Thoracic aorta (tissue), 2 donors: ENCODE measurements around the gene LRP1B. TPM values are rescaled to one million over a fixed set of nuclear protein-coding genes. Genes with fewer than 3 reads are reported as not detected.
"Not testable (repeated sequence)": the region's sequence is repeated elsewhere in the genome, so short reads cannot be mapped to it uniquely, and the experiment has no call there.

Experiments
- ATAC-seq: fragments of 150-250 bp; one replicate; pipeline ENCODE4 v1.8.0; 2017; ENCODE audit warnings: low read depth; ENCODE audit not compliant: insufficient number of reproducible peaks, low FRiP score
- DNase-seq: peaks from one replicate; pipeline ENCODE4 v3.0.0-alpha.2; 2020; ENCODE audit warnings: low spot score
- H3K27ac ChIP-seq, 2 donors: fragments of 200-600 bp; sonication (generic); 1 replicate in 1 of 2; 2 replicates in 1 of 2; pipeline ENCODE4 v1.5.1; 2016; ENCODE audit warnings: mild to moderate bottlenecking in 2 of 2, moderate library complexity in 2 of 2
- H3K27me3 ChIP-seq: fragments of 200-600 bp; sonication (generic); replicated peaks from 2 replicates; pipeline ENCODE4 v1.6.0; 2016; ENCODE audit warnings: mild to moderate bottlenecking; ENCODE audit not compliant: insufficient read depth
- H3K36me3 ChIP-seq: fragments of 200-600 bp; sonication (generic); one replicate; pipeline ENCODE4 v1.5.1; 2016
- H3K4me1 ChIP-seq, 2 donors: fragments of 200-600 bp; sonication (generic); 1 replicate in 1 of 2; 2 replicates in 1 of 2; pipeline versions ENCODE4 v1.5.1 to v1.6.0; 2016; ENCODE audit warnings: low read depth in 2 of 2, mild to moderate bottlenecking in 1 of 2; ENCODE audit not compliant: control insufficient read depth in 1 of 2
- H3K4me3 ChIP-seq: fragments of 200-600 bp; sonication (generic); 2 replicates; pipeline ENCODE4 v1.5.1; 2016; ENCODE audit warnings: mild to moderate bottlenecking
- H3K9me3 ChIP-seq: fragments of 200-600 bp; sonication (generic); 2 replicates; pipeline ENCODE4 v1.5.1; 2016
- total RNA-seq, 2 donors: library from RNA; depleted of rRNA; stranded (reverse); fragments of >200 nt; gene quantifications; one replicate each; pipeline versions ENCODE4 v1.1.0 to v1.2.3, GENCODE V29; 2016
- TF ChIP-seq, protein P1 (sequence below): fragments of 200-600 bp; sonication (generic); IDR thresholded peaks from one replicate; pipeline ENCODE4 v1.5.1; 2019; ENCODE audit warnings: antibody characterized with exemption

Gene LRP1B
- total RNA-seq, 2 donors from 2014 or later, result 0.27 to 0.28 TPM

DNA sequence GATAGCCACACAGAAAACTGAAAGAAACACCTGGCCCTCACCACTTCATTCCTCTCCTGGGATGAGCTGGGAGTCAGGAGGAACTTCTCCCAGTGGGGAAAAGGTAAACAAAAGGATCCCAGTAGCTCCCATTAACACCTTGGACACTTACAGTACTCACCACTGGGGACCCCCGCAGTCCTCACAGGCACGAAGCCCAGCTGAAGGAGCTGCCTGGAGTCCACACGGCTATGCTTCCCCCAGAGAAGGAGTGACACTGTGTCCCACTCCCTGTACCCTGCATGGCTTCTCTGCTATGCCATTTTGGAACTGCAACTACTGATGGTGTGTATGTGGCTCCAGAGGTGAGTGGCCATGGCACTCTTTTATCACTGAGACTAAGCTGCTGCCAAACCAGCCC lies 1565.1 kb downstream of the LRP1B start:
- H3K9me3 ChIP-seq, result no peaks in the 10 kb centered on the region
- ATAC-seq (no peak), DNase-seq (no peak)
- H3K4me1 ChIP-seq, result no peaks in the 10 kb centered on the region
- H3K4me3 ChIP-seq, result no peak overlapping the region
- no peaks in the 10 kb centered on the region for H3K36me3 ChIP-seq
- TF ChIP-seq, protein P1, sequence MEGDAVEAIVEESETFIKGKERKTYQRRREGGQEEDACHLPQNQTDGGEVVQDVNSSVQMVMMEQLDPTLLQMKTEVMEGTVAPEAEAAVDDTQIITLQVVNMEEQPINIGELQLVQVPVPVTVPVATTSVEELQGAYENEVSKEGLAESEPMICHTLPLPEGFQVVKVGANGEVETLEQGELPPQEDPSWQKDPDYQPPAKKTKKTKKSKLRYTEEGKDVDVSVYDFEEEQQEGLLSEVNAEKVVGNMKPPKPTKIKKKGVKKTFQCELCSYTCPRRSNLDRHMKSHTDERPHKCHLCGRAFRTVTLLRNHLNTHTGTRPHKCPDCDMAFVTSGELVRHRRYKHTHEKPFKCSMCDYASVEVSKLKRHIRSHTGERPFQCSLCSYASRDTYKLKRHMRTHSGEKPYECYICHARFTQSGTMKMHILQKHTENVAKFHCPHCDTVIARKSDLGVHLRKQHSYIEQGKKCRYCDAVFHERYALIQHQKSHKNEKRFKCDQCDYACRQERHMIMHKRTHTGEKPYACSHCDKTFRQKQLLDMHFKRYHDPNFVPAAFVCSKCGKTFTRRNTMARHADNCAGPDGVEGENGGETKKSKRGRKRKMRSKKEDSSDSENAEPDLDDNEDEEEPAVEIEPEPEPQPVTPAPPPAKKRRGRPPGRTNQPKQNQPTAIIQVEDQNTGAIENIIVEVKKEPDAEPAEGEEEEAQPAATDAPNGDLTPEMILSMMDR, result no peak
- H3K27ac ChIP-seq, result no peak overlapping the region
- no peaks in the 10 kb centered on the region for H3K27me3 ChIP-seq

DNA sequence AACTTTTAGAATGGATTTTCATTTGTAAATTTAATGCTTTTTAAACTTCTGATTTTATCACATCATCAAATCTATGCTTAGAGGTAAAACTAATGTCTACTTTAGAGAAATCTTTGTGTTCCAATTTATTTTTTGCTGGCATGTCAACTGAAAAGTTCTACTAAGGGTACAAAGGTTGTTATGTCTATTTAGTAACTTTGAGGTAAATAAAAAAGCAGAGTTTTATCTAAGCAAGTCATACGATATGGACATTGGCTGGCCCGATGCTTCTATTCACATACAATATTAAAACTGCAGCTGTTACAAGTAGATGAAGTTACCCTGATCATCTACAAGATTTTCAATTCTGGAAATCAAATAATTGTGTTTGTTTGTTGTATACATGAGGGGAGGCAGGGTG lies 1575.1 kb downstream of the LRP1B start:
- DNase-seq, result no peak

DNA sequence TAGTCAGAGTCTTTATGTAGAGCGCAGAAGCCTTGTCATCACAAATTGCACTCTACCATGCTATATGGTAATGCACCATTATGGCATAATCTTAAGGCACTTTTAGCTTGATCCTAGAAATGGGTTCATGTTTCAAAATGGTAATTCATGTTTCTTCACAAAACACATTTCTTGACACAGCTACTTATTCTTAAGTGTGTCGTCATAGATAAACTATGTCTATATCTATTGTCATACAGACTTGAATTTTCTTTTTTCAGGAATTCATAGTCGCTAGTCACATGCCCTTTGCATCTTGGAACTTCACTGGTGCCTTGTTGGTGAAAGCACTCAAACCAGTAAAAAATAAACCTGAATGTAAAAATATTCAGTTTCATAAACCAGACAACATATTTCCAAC lies 1578.2 kb downstream of the LRP1B start:
- Histone ChIP-seq H3K27me3 (no peaks in the 10 kb centered on the region), H3K4me3 (no peak overlapping the region), H3K27ac (no peak overlapping the region), H3K9me3 (no peaks in the 10 kb centered on the region), H3K4me1 (no peaks in the 10 kb centered on the region), H3K36me3 (no peaks in the 10 kb centered on the region)
- no peak for DNase-seq
- TF ChIP-seq, protein P1, result no peak
- no peak for ATAC-seq

More for the DNA sequence above, 1575.1 kb downstream of the LRP1B start:
- no peak overlapping the region for H3K27ac ChIP-seq
- no peak for ATAC-seq
- no peaks in the 10 kb centered on the region for H3K9me3 ChIP-seq
- H3K36me3 ChIP-seq, result no peaks in the 10 kb centered on the region
- H3K4me3 ChIP-seq, result no peak overlapping the region
- TF ChIP-seq, protein P1, result no peak
- H3K27me3 ChIP-seq, result no peaks in the 10 kb centered on the region
- no peaks in the 10 kb centered on the region for H3K4me1 ChIP-seq

DNA sequence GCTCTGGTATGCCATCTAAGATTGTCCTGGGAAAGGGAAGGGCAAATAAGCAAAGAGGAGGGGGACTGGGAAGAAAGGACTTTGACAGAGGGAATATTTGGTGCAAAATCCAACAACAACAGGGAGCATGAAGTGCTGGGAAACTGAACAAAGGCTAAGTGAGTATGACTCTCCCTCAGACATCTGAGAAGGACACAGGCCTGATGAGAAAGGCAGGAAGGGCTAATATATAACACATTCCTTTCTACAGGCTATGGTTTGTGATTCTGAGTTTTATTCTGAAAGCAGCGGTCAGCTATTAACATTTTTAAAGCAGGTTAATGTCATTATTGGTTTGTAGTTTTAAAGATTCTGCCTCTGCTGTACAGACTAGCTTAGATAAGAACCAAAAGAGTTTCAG lies 1579.5 kb downstream of the LRP1B start:
- no peak for DNase-seq
- Histone ChIP-seq H3K36me3 (no peaks in the 10 kb centered on the region), H3K27me3 (no peaks in the 10 kb centered on the region), H3K4me3 (no peak overlapping the region), H3K9me3 (no peaks in the 10 kb centered on the region), H3K4me1 (no peaks in the 10 kb centered on the region), H3K27ac (no peak overlapping the region)
- TF ChIP-seq, protein P1, result no peak
- ATAC-seq, result no peak

DNA sequence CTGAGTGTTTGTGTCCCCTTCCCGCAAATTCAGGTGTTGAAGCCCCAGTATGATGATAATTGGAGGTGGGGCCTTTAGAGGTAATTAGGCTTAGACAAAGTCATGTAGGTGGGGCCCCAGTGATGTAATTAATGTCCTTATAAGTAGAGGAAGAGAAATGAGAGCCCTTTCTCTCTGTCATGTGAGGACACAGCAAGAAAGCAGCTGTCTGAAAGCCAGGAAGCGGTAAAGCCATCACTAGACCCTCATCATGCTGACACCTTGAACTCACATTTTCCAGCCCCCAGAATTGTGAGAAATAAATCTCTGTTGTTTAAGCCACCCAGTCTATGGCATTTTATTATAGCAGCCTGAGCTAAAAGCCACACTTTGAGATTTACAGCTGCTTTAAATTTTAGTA lies 1580.0 kb downstream of the LRP1B start:
- TF ChIP-seq, protein P1, result no peak
- ATAC-seq (no peak), DNase-seq (no peak)
- Histone ChIP-seq H3K36me3 (no peaks in the 10 kb centered on the region), H3K4me1 (no peaks in the 10 kb centered on the region), H3K4me3 (no peak overlapping the region), H3K9me3 (no peaks in the 10 kb centered on the region), H3K27ac (no peak overlapping the region), H3K27me3 (no peaks in the 10 kb centered on the region)

DNA sequence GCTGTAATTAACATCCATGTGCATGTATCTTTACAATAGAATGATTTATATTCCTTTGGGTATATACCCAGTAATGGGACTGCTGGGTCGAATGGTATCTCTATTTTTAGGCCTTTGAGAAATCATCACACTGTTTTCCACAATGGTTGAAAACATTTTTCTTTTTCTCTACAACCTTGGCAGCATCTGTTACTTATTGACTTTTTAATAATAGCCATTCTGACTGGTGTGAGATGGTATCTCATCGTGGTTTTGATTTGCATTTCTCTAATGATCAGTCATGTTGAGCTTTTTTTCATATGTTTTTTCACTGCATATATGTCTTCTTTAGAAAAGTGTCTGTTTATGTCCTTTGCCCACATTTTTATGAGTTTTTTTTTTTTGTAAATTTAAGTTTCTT lies 1586.0 kb downstream of the LRP1B start:
- H3K27me3 ChIP-seq, ATAC-seq, H3K4me1 ChIP-seq, H3K9me3 ChIP-seq, H3K36me3 ChIP-seq, H3K4me3 ChIP-seq, DNase-seq, H3K27ac ChIP-seq: not testable (repeated sequence)
